Measurements from ENCODE around the gene TMEM163. TPM values are rescaled to one million over a fixed set of nuclear protein-coding genes. Genes with fewer than 3 reads are reported as not detected.

The TMEM163 gene
- total and polyA plus RNA-seq, 4 donors, result 13.7 to 77.7 (median 53.6) TPM

DNA sequence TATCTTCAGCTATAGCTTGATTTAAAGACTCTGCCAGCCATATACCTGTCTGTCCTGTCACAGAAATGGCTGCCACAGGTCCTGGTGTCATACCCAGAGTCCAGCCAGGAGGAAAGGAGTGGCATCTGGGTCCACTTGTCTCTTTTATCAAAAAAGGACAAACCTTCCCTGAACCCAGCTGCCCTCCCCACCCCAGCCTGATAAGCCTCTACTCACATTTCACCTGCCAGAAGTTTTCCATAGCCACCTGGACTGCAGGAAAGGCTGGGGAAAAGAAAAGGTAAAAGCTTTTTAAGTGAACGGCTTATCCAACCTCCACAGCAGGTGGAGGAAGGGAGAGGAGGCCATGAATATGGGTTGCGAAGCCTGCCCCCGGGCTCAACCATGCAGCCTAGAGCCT, 32.8 kb downstream of the TMEM163 start:
- no CpG with 5 or more reads among the region's 3 CpGs for WGBS (ENCODE audit: insufficient coverage)
- DNase-seq (ENCODE audit: low read depth in 4 of 6, low spot score in 6 of 6), result no peak
- no peak overlapping the region for H3K27ac ChIP-seq (ENCODE audit: low read depth, low read length)

DNA sequence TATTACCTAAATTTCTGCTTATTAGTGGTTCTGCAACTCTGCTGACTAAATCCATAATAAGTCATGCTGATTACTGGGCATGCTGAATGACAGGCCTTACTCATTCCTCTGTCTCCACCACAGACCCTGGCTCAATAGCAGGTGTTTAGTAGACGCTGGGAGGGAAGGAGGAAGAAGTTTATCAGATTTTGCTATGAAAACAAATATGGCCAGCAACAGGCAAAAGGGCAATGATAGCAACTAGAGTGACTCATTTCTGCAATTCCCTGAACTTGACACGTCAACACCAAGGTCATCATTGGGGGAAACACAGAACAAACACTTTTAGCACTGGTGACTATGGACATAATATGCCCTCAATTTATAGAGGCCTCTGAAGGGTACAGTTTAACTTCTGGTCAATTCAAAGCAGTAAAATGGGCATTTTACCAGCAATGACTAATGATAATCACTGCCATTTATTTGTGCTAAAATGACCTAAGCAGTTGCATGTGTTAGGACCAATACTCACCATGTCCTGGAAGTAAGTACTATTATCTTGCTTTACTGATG, 35.2 kb downstream of the TMEM163 start:
- Histone ChIP-seq H3K4me1 (ENCODE audit: control insufficient read depth, insufficient read depth, low read length) (peaks cover 3% of the 10 kb centered on the region), H3K36me3 (ENCODE audit: control insufficient read depth, insufficient read depth, low read length) (no peaks in the 10 kb centered on the region), H3K27ac (ENCODE audit: low read depth, low read length) (no peak overlapping the region), H3K27me3 (ENCODE audit: control insufficient read depth, insufficient read depth, low read length) (no peaks in the 10 kb centered on the region), H3K9me3 (ENCODE audit: control insufficient read depth, insufficient read depth, low read length) (no peaks in the 10 kb centered on the region), H3K4me3 (ENCODE audit: low read depth, low read length) (no peak overlapping the region)
- no peak for DNase-seq (ENCODE audit: low read depth in 4 of 6, low spot score in 6 of 6)
- WGBS (ENCODE audit: insufficient coverage), result 100% methylated on average over 1 of the region's 2 CpGs

More for the DNA sequence above, 32.8 kb downstream of the TMEM163 start:
- no peaks in the 10 kb centered on the region for H3K27me3 ChIP-seq (ENCODE audit: control insufficient read depth, insufficient read depth, low read length)
- no peaks in the 10 kb centered on the region for H3K36me3 ChIP-seq (ENCODE audit: control insufficient read depth, insufficient read depth, low read length)
- no peak overlapping the region for H3K4me3 ChIP-seq (ENCODE audit: low read depth, low read length)
- H3K4me1 ChIP-seq (ENCODE audit: control insufficient read depth, insufficient read depth, low read length), result no peaks in the 10 kb centered on the region
- no peaks in the 10 kb centered on the region for H3K9me3 ChIP-seq (ENCODE audit: control insufficient read depth, insufficient read depth, low read length)

GRCh38 chr2:134682726-134683125, 36.1 kb downstream of the TMEM163 start:
- Histone ChIP-seq H3K27ac (ENCODE audit: low read depth, low read length) (no peak overlapping the region), H3K27me3 (ENCODE audit: control insufficient read depth, insufficient read depth, low read length) (no peaks in the 10 kb centered on the region), H3K9me3 (ENCODE audit: control insufficient read depth, insufficient read depth, low read length) (no peaks in the 10 kb centered on the region), H3K4me3 (ENCODE audit: low read depth, low read length) (no peak overlapping the region), H3K4me1 (ENCODE audit: control insufficient read depth, insufficient read depth, low read length) (peaks cover 3% of the 10 kb centered on the region), H3K36me3 (ENCODE audit: control insufficient read depth, insufficient read depth, low read length) (no peaks in the 10 kb centered on the region)
- WGBS (ENCODE audit: insufficient coverage), result 100% methylated on average over 1 of the region's 3 CpGs
- peak in 1 of 6 donors; percentile 34 for DNase-seq (ENCODE audit: low read depth in 4 of 6, low spot score in 6 of 6)

DNA sequence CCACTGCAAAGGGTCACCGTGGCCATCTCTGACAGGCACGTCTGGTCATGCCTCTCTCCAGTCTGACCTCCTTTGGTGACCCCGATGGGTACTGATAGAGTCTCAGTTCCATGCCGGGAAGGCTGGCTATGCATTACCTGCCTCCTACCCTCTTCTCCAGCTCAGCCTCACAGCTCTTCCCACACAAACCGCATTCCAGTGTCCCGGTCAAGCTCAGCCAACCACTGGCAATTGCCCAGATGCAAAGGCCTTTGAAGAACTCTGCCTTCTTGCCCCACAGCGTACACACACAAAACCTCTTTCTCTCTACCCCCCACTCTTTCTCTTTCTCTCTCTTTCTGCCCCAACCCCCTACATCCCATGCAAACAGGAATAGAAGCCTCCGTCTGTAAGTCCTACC, 37.6 kb downstream of the TMEM163 start:
- 82% methylated on average over 8 of the region's 8 CpGs for WGBS (ENCODE audit: insufficient coverage)
- Histone ChIP-seq H3K9me3 (ENCODE audit: control insufficient read depth, insufficient read depth, low read length) (no peaks in the 10 kb centered on the region), H3K27me3 (ENCODE audit: control insufficient read depth, insufficient read depth, low read length) (no peaks in the 10 kb centered on the region), H3K4me3 (ENCODE audit: low read depth, low read length) (no peak overlapping the region), H3K36me3 (ENCODE audit: control insufficient read depth, insufficient read depth, low read length) (no peaks in the 10 kb centered on the region), H3K27ac (ENCODE audit: low read depth, low read length) (no peak overlapping the region), H3K4me1 (ENCODE audit: control insufficient read depth, insufficient read depth, low read length) (peaks cover 3% of the 10 kb centered on the region)
- no peak for DNase-seq (ENCODE audit: low read depth in 4 of 6, low spot score in 6 of 6)

DNA sequence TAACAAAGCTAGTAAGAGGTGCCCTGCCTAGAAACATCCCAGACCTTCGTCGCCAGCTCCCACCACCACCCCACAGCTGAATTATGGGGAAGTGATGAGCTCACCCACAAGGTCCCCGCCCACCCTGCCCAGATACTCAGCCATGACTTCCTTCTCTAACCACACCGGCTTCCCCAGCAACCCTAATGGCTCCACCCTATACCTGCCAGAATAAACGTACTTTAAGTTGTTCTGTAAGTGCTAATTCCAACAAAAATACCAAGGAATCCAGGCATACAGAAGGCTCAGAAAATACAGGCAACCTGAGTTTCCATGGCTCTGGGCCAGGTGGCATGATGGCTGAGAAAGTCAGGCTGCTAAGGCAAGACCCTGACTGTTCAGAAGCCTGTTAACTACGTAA, 39.1 kb downstream of the TMEM163 start:
- WGBS (ENCODE audit: insufficient coverage), result 100% methylated on average over 1 of the region's 6 CpGs

DNA sequence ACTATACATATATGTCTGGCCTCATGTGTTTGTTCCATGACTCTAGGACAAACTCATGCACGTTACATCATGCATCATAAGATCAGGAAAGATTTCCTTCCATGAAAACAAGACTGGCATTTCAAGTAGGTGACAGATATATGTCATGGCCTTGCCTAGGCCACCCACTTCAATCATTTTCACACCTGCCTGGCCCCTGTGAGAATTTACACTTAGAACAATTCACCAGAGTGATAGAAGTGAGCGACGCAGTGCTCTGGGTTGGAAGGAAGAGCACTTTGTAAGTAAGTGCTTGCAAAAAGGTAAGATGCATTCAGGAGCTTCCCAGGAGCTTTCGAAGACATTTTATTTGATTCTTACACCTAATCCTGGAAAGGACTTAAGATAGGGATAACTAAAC, 39.5 kb downstream of the TMEM163 start:
- Histone ChIP-seq H3K4me3 (ENCODE audit: low read depth, low read length) (no peak overlapping the region), H3K4me1 (ENCODE audit: control insufficient read depth, insufficient read depth, low read length) (peaks cover 3% of the 10 kb centered on the region), H3K36me3 (ENCODE audit: control insufficient read depth, insufficient read depth, low read length) (no peaks in the 10 kb centered on the region), H3K27ac (ENCODE audit: low read depth, low read length) (no peak overlapping the region), H3K27me3 (ENCODE audit: control insufficient read depth, insufficient read depth, low read length) (no peaks in the 10 kb centered on the region), H3K9me3 (ENCODE audit: control insufficient read depth, insufficient read depth, low read length) (no peaks in the 10 kb centered on the region)
- WGBS (ENCODE audit: insufficient coverage), result no CpG with 5 or more reads among the region's 4 CpGs
- DNase-seq (ENCODE audit: low read depth in 4 of 6, low spot score in 6 of 6), result no peak

More for the DNA sequence above, 39.1 kb downstream of the TMEM163 start:
- H3K36me3 ChIP-seq (ENCODE audit: control insufficient read depth, insufficient read depth, low read length), result no peaks in the 10 kb centered on the region
- no peak for DNase-seq (ENCODE audit: low read depth in 4 of 6, low spot score in 6 of 6)
- H3K27ac ChIP-seq (ENCODE audit: low read depth, low read length), result no peak overlapping the region
- H3K4me3 ChIP-seq (ENCODE audit: low read depth, low read length), result no peak overlapping the region
- H3K27me3 ChIP-seq (ENCODE audit: control insufficient read depth, insufficient read depth, low read length), result no peaks in the 10 kb centered on the region
- H3K4me1 ChIP-seq (ENCODE audit: control insufficient read depth, insufficient read depth, low read length), result peaks cover 3% of the 10 kb centered on the region
- H3K9me3 ChIP-seq (ENCODE audit: control insufficient read depth, insufficient read depth, low read length), result no peaks in the 10 kb centered on the region

- Histone ChIP-seq H3K27me3 (ENCODE audit: control insufficient read depth, insufficient read depth, low read length) (no peaks in the 10 kb centered on the region), H3K4me1 (ENCODE audit: control insufficient read depth, insufficient read depth, low read length) (peaks cover 3% of the 10 kb centered on the region), H3K9me3 (ENCODE audit: control insufficient read depth, insufficient read depth, low read length) (no peaks in the 10 kb centered on the region), H3K36me3 (ENCODE audit: control insufficient read depth, insufficient read depth, low read length) (no peaks in the 10 kb centered on the region), H3K4me3 (ENCODE audit: low read depth, low read length) (no peak overlapping the region), H3K27ac (ENCODE audit: low read depth, low read length) (no peak overlapping the region)
- 43% methylated on average over 17 of the region's 20 CpGs for WGBS (ENCODE audit: insufficient coverage)
- peak in 2 of 6 donors; percentile 21 to 43 for DNase-seq (ENCODE audit: low read depth in 4 of 6, low spot score in 6 of 6)
Observed at GRCh38 chr2:134677856-134678756, 40.7 kb downstream of the TMEM163 start.

- Histone ChIP-seq H3K9me3 (ENCODE audit: control insufficient read depth, insufficient read depth, low read length) (no peaks in the 10 kb centered on the region), H3K4me3 (ENCODE audit: low read depth, low read length) (no peak overlapping the region), H3K4me1 (ENCODE audit: control insufficient read depth, insufficient read depth, low read length) (peaks cover 3% of the 10 kb centered on the region), H3K36me3 (ENCODE audit: control insufficient read depth, insufficient read depth, low read length) (no peaks in the 10 kb centered on the region), H3K27me3 (ENCODE audit: control insufficient read depth, insufficient read depth, low read length) (no peaks in the 10 kb centered on the region), H3K27ac (ENCODE audit: low read depth, low read length) (no peak overlapping the region)
- peak in 1 of 6 donors; percentile 29 for DNase-seq (ENCODE audit: low read depth in 4 of 6, low spot score in 6 of 6)
- 67% methylated on average over 11 of the region's 12 CpGs for WGBS (ENCODE audit: insufficient coverage)
Observed at GRCh38 chr2:134676960-134677359, 41.8 kb downstream of the TMEM163 start.

GRCh38 chr2:134675314-134675713, 43.5 kb downstream of the TMEM163 start:
- Histone ChIP-seq H3K9me3 (ENCODE audit: control insufficient read depth, insufficient read depth, low read length) (no peaks in the 10 kb centered on the region), H3K36me3 (ENCODE audit: control insufficient read depth, insufficient read depth, low read length) (no peaks in the 10 kb centered on the region), H3K27me3 (ENCODE audit: control insufficient read depth, insufficient read depth, low read length) (no peaks in the 10 kb centered on the region), H3K4me3 (ENCODE audit: low read depth, low read length) (no peak overlapping the region), H3K27ac (ENCODE audit: low read depth, low read length) (no peak overlapping the region), H3K4me1 (ENCODE audit: control insufficient read depth, insufficient read depth, low read length) (peaks cover 11% of the 10 kb centered on the region)
- no CpG with 5 or more reads among the region's 3 CpGs for WGBS (ENCODE audit: insufficient coverage)
- DNase-seq (ENCODE audit: low read depth in 4 of 6, low spot score in 6 of 6), result peak in 1 of 6 donors; percentile 38

- H3K36me3 ChIP-seq (ENCODE audit: control insufficient read depth, insufficient read depth, low read length), result no peaks in the 10 kb centered on the region
- peaks cover 13% of the 10 kb centered on the region for H3K4me1 ChIP-seq (ENCODE audit: control insufficient read depth, insufficient read depth, low read length)
- no peak for DNase-seq (ENCODE audit: low read depth in 4 of 6, low spot score in 6 of 6)
- no peak overlapping the region for H3K4me3 ChIP-seq (ENCODE audit: low read depth, low read length)
- H3K27me3 ChIP-seq (ENCODE audit: control insufficient read depth, insufficient read depth, low read length), result no peaks in the 10 kb centered on the region
- no peaks in the 10 kb centered on the region for H3K9me3 ChIP-seq (ENCODE audit: control insufficient read depth, insufficient read depth, low read length)
- 73% methylated on average over 3 of the region's 4 CpGs for WGBS (ENCODE audit: insufficient coverage)
- no peak overlapping the region for H3K27ac ChIP-seq (ENCODE audit: low read depth, low read length)
Observed at GRCh38 chr2:134674687-134675086, 44.1 kb downstream of the TMEM163 start.
